GM19438 (cell line): ENCODE results near the gene ETNK2.

Experiments used
- ATAC-seq: cut with Tn5 transposase; IDR thresholded peaks from one replicate; pipeline ENCODE4 v1.9.1; 2021; ENCODE audit warnings: low read depth; ENCODE audit not compliant: unreplicated experiment

ETNK2 gene

GRCh38 chr1:204149107-204149506 lies 2.7 kb downstream of the ETNK2 start:
- no peak for ATAC-seq

- no peak for ATAC-seq
Measured at GRCh38 chr1:204147406-204148383, 4.1 kb downstream of the ETNK2 start.

- ATAC-seq: no peak
Measured at GRCh38 chr1:204146965-204147364, 4.9 kb downstream of the ETNK2 start.

- no peak for ATAC-seq
Measured at GRCh38 chr1:204146309-204146708, 5.5 kb downstream of the ETNK2 start.

GRCh38 chr1:204145033-204145504 lies 6.8 kb downstream of the ETNK2 start:
- ATAC-seq: no peak

- no peak for ATAC-seq
Measured at GRCh38 chr1:204143276-204144041, 8.4 kb downstream of the ETNK2 start.

- no peak for ATAC-seq
Measured at GRCh38 chr1:204142032-204142974, 9.5 kb downstream of the ETNK2 start.

GRCh38 chr1:204141131-204141530 lies 10.7 kb downstream of the ETNK2 start:
- ATAC-seq: no peak

- no peak for ATAC-seq
Measured at GRCh38 chr1:204139952-204140351, 11.9 kb downstream of the ETNK2 start.

- no peak for ATAC-seq
Measured at GRCh38 chr1:204139088-204139487, 12.8 kb downstream of the ETNK2 start.

GRCh38 chr1:204136814-204137213 lies 15.0 kb downstream of the ETNK2 start:
- no peak for ATAC-seq

- no peak for ATAC-seq
Measured at GRCh38 chr1:204134103-204134502, 17.7 kb downstream of the ETNK2 start.

GRCh38 chr1:204132718-204133117 lies 19.1 kb downstream of the ETNK2 start:
- no peak for ATAC-seq

GRCh38 chr1:204131978-204132377 lies 19.9 kb downstream of the ETNK2 start:
- no peak for ATAC-seq

GRCh38 chr1:204130981-204131892 lies 20.6 kb downstream of the ETNK2 start:
- no peak for ATAC-seq

GRCh38 chr1:204130178-204130577 lies 21.7 kb downstream of the ETNK2 start:
- ATAC-seq: no peak

GRCh38 chr1:204128964-204129896 lies 22.6 kb downstream of the ETNK2 start:
- ATAC-seq: no peak

- ATAC-seq: no peak
Measured at GRCh38 chr1:204128464-204128963, 23.3 kb downstream of the ETNK2 start.
